Ovary (tissue), 9 donors: ENCODE data around the gene UBE2H. TPM values are rescaled to one million over a fixed set of nuclear protein-coding genes. Genes with fewer than 3 reads are reported as not detected.

Source experiments
- DNase-seq, 5 donors: peaks; one replicate each; pipeline ENCODE4 v3.0.0-alpha.2; 2019 to 2020
- H3K27ac ChIP-seq, 2 donors: fragments of 200-600 bp; one replicate each; pipeline versions ENCODE4 v1.5.1 to v1.8.0; 2019 to 2022
- H3K27me3 ChIP-seq: fragments of 200-600 bp; one replicate; pipeline ENCODE4 v1.8.0; 2022
- H3K36me3 ChIP-seq: fragments of 200-600 bp; sonication (generic); one replicate; pipeline ENCODE4 v1.5.1; 2019
- H3K4me1 ChIP-seq: one replicate; pipeline ENCODE4 v1.8.1; 2013; ENCODE audit warnings: mild to moderate bottlenecking, moderate library complexity; ENCODE audit not compliant: insufficient read depth
- H3K4me3 ChIP-seq: fragments of 200-600 bp; sonication (generic); one replicate; pipeline ENCODE4 v1.5.1; 2017
- H3K9me3 ChIP-seq, 2 donors: fragments of 200-600 bp in 1 of 2; sonication (generic) in 1 of 2; one replicate each; pipeline versions ENCODE4 v1.5.1 to v1.8.1; 2013 to 2019; ENCODE audit warnings: mild to moderate bottlenecking in 1 of 2, moderate library complexity in 1 of 2
- CTCF ChIP-seq, 3 donors: fragments of 450-650 bp in 2 of 3; fragments of 200-600 bp in 1 of 3; IDR thresholded peaks; one replicate each; pipeline versions ENCODE4 v1.5.1 to v1.8.0; 2016 to 2022; ENCODE audit warnings: antibody characterized with exemption in 3 of 3, mild to moderate bottlenecking in 1 of 3
- EP300 ChIP-seq: sonication (generic); formaldehyde crosslinking; IDR thresholded peaks from one replicate; pipeline ENCODE4 v1.6.1; 2017; ENCODE audit warnings: antibody characterized with exemption
- POLR2A ChIP-seq: fragments of 450-650 bp; IDR thresholded peaks from one replicate; pipeline ENCODE4 v1.6.1; 2017; ENCODE audit warnings: antibody characterized with exemption, mild to moderate bottlenecking, moderate library complexity
- WGBS, 3 donors: extraction: QIAGEN DNeasy Blood & Tissue Kit in 1 of 3; methylation state at CpG; one replicate each; pipeline versions ENCODE4 v1.1.5 to v1.1.7; 2013 to 2017; 5-methylcytosine and 5-hydroxymethylcytosine counted together
- intact Hi-C, 4 donors: fragments of 100-400 bp; cut with DNase I; formaldehyde crosslinking; loops; one replicate each; pipeline versions ENCODE4 v1.11.0 to v1.15.1; 2022 to 2023
- polyA plus RNA-seq, 2 donors: library from polyadenylated mRNA; stranded (reverse); fragments of 200-250 nt in 1 of 2; fragments of 350-450 nt in 1 of 2; fragmentation: Illumina TruSeq in 1 of 2; extraction: RNeasy Lipid Tissue Mini Kit (QIAGEN cat#74804) in 1 of 2; gene quantifications; one replicate each; pipeline ENCODE4 v1.2.3, GENCODE V29; 2013 to 2014
- total RNA-seq, 7 donors: library from RNA; depleted of rRNA in 2 of 7; stranded (reverse); fragments of >200 nt in 2 of 7; fragmentation: NEBNext Ultra II Directional in 3 of 7; extraction: Animal tissue kit (Norgen Biotek cat#: 25700) in 3 of 7; gene quantifications; one replicate each; pipeline versions ENCODE4 v1.1.0 to v1.2.4, GENCODE V29; 2016 to 2023
- donor health status: DM: no; HTN: no; CAD: no; lungs with moderate emphysema.
- donor health status: DM: no; HTN: no; CAD: no.
- donor health status: Bipolar disorder and iron deficiency.
- donor health status: DM: yes; HTN: yes; CAD: no.
- donor health status: DM: no; HTN: no; CAD: no.
- donor health status: DM: yes; HTN: yes; CAD: no.

The UBE2H gene
- total and polyA plus RNA-seq, 9 donors, result 38.1 to 149 (median 64.7) TPM

GRCh38 chr7:129952086-129952652, 591 bp downstream of the UBE2H start:
- H3K27ac ChIP-seq, result peak overlapping the region; percentile 89 to 97
- TF ChIP-seq EP300 (no peak), POLR2A (no peak), CTCF (IDR thresholded peaks at IDR 0.05) (no peak)
- peaks cover 7% of the 10 kb centered on the region for H3K4me1 ChIP-seq
- H3K4me3 ChIP-seq, result peak overlapping the region; percentile 79
- intact Hi-C loops, result loop anchor here in 1 of 4 donors (2.0 kb wide), 1 partner anchor 121 kb away; no protein-coding TSS in a partner anchor
- H3K36me3 ChIP-seq, result no peaks in the 10 kb centered on the region
- WGBS, 3 donors, result 0 to 1% (median 1%) methylated on average over 25 to 43 of the region's 43 CpGs
- peak; percentile 42 to 66 (median 56) for DNase-seq
- no peaks in the 10 kb centered on the region for H3K27me3 ChIP-seq
- no peaks in the 10 kb centered on the region for H3K9me3 ChIP-seq

GRCh38 chr7:129951226-129952085, 1.3 kb downstream of the UBE2H start:
- Histone ChIP-seq H3K4me3 (peak overlapping the region; percentile 79), H3K27ac (peak overlapping the region; percentile 89 to 97), H3K9me3 (no peaks in the 10 kb centered on the region), H3K36me3 (no peaks in the 10 kb centered on the region), H3K4me1 (peaks cover 7% of the 10 kb centered on the region), H3K27me3 (no peaks in the 10 kb centered on the region)
- TF ChIP-seq CTCF (IDR thresholded peaks at IDR 0.05) (no peak), EP300 (no peak), POLR2A (no peak)
- DNase-seq, result peak; percentile 32 to 47 (median 41)
- intact Hi-C loops, result loop anchor here in 1 of 4 donors (2.0 kb wide), 1 partner anchor 121 kb away; no protein-coding TSS in a partner anchor
- WGBS, 3 donors, result 0 to 2% (median 0%) methylated on average over 8 of the region's 8 CpGs

GRCh38 chr7:129950933-129951225, 1.9 kb downstream of the UBE2H start:
- Histone ChIP-seq H3K27ac (peak overlapping the region in 1 of 2 donors; percentile 89), H3K9me3 (no peaks in the 10 kb centered on the region), H3K36me3 (no peaks in the 10 kb centered on the region), H3K4me3 (peak overlapping the region; percentile 79), H3K4me1 (peaks cover 7% of the 10 kb centered on the region), H3K27me3 (no peaks in the 10 kb centered on the region)
- no peak for TF ChIP-seq CTCF (IDR thresholded peaks at IDR 0.05)
- TF ChIP-seq EP300, result no peak
- TF ChIP-seq POLR2A, result no peak
- no peak for DNase-seq
- 4 to 8% (median 5%) methylated on average over 1 of the region's 1 CpG for WGBS, 3 donors
- intact Hi-C loops, result no loop called here

GRCh38 chr7:129950191-129950932, 2.4 kb downstream of the UBE2H start:
- Histone ChIP-seq H3K27me3 (no peaks in the 10 kb centered on the region), H3K36me3 (no peaks in the 10 kb centered on the region), H3K9me3 (no peaks in the 10 kb centered on the region), H3K27ac (peak overlapping the region; percentile 51 to 89), H3K4me1 (peaks cover 7% of the 10 kb centered on the region), H3K4me3 (peak overlapping the region; percentile 79)
- DNase-seq, result peak in 1 of 5 donors; percentile 24
- no peak for TF ChIP-seq POLR2A
- TF ChIP-seq EP300, result no peak
- TF ChIP-seq CTCF (IDR thresholded peaks at IDR 0.05), result no peak
- intact Hi-C loops, result no loop called here
- WGBS, 3 donors, result 4 to 7% (median 4%) methylated on average over 9 of the region's 9 CpGs
